Endothelial cell of umbilical vein (primary cell): ENCODE data around the gene SGSH. TPM values are rescaled to one million over a fixed set of nuclear protein-coding genes. Genes with fewer than 3 reads are reported as not detected.

ENCODE experiments used
- BruUV-seq: library from RNA; stranded (reverse); fragments of 400-500 nt; replicated peaks from 2 replicates; lab custom pipeline; 2021; lab: Mats Ljungman, UMichigan
- CTCF ChIA-PET: fragments of 300-600, 350-600 bp; sonication (Branson Sonifier 250); formaldehyde crosslinking; loops from one replicate; lab custom pipeline; 2021; ENCODE audit warnings: antibody characterized with exemption, inconsistent platforms; lab: Charles Lee
- POLR2A ChIA-PET: fragments of 300-600, 350-600 bp; sonication (Branson Sonifier 250); formaldehyde crosslinking; loops from one replicate; lab custom pipeline; 2021; ENCODE audit warnings: antibody characterized with exemption, inconsistent platforms; lab: Charles Lee
- DNase-seq: peaks from one replicate; pipeline ENCODE4 v3.0.0-alpha.2; 2011; ENCODE audit warnings: low read depth, low spot score
- FAIRE-seq: peaks from 2 replicates; lab custom pipeline; 2011; peaks lifted over from hg19 to GRCh38; lab: Jason Lieb, UNC
- H2AFZ ChIP-seq: 2 replicates; pipeline ENCODE4 v1.6.0; 2012; ENCODE audit warnings: low read depth, low read length, control low read depth, inconsistent platforms
- H3K27ac ChIP-seq: 2 replicates; pipeline ENCODE4 v1.5.1; 2011; ENCODE audit warnings: low read depth, mild to moderate bottlenecking, control low read depth, low read length, moderate library complexity; ENCODE audit not compliant: insufficient read depth
- H3K27me3 ChIP-seq, 2 experiments: 2 replicates each; pipeline versions ENCODE4 v1.6.0 to v1.6.1; 2011; ENCODE audit warnings: low read length in 2 of 2, mixed read lengths in 1 of 2; ENCODE audit not compliant: control insufficient read depth in 2 of 2, insufficient read depth in 2 of 2
- H3K36me3 ChIP-seq, 2 experiments: 2 replicates in 1 of 2; 3 replicates in 1 of 2; pipeline ENCODE4 v1.5.1; 2011; ENCODE audit warnings: low read length in 2 of 2, mild to moderate bottlenecking in 1 of 2, moderate library complexity in 1 of 2; ENCODE audit not compliant: control insufficient read depth in 2 of 2, insufficient read depth in 2 of 2; ENCODE audit errors: extremely low read depth in 1 of 2
- H3K4me1 ChIP-seq: 3 replicates; pipeline ENCODE4 v1.5.1; 2011; ENCODE audit warnings: mild to moderate bottlenecking, low read length; ENCODE audit not compliant: control insufficient read depth, insufficient read depth; ENCODE audit errors: extremely low read depth
- H3K4me2 ChIP-seq: 2 replicates; pipeline ENCODE4 v1.6.1; 2011; ENCODE audit warnings: low read length, control low read depth, mixed read lengths; ENCODE audit not compliant: insufficient read depth
- H3K4me3 ChIP-seq, 3 experiments: fragments of 200-600 bp in 1 of 3; sonication (generic), shearing (Covaris generic) in 1 of 3; replicated peaks in 1 of 3; 2 replicates each; pipeline ENCODE4 v1.5.1; 2011 to 2016; ENCODE audit warnings: control low read depth in 3 of 3, low read length in 3 of 3, mild to moderate bottlenecking in 2 of 3, inconsistent platforms in 1 of 3, low read depth in 1 of 3, moderate library complexity in 1 of 3; ENCODE audit not compliant: insufficient read depth in 1 of 3
- H3K79me2 ChIP-seq: 2 replicates; pipeline ENCODE4 v1.6.0; 2012; ENCODE audit warnings: low read length, inconsistent platforms; ENCODE audit not compliant: control insufficient read depth, insufficient read depth
- H3K9ac ChIP-seq: replicated peaks from 2 replicates; pipeline ENCODE3; 2011; ENCODE audit warnings: low read length, control low read depth; ENCODE audit not compliant: insufficient read depth; ENCODE audit errors: extremely low read depth
- H3K9me1 ChIP-seq: replicated peaks from 3 replicates; pipeline ENCODE4 v1.6.0; 2011; ENCODE audit warnings: mild to moderate bottlenecking, low read length; ENCODE audit not compliant: control insufficient read depth, insufficient read depth; ENCODE audit errors: extremely low read depth
- H3K9me3 ChIP-seq: replicated peaks from 2 replicates; pipeline ENCODE4 v1.5.1; 2012; ENCODE audit warnings: low read length, inconsistent platforms; ENCODE audit not compliant: control insufficient read depth, insufficient read depth
- H4K20me1 ChIP-seq: replicated peaks from 2 replicates; pipeline ENCODE3; 2011; ENCODE audit warnings: mild to moderate bottlenecking, low read length; ENCODE audit not compliant: control insufficient read depth, insufficient read depth; ENCODE audit errors: extremely low read depth
- EZH2 ChIP-seq: IDR thresholded peaks from 2 replicates; pipeline ENCODE4 v1.6.1; 2012; ENCODE audit warnings: borderline replicate concordance, low read depth, mild to moderate bottlenecking, moderate library complexity, low read length, inconsistent platforms; ENCODE audit not compliant: severe bottlenecking
- FOS ChIP-seq: IDR thresholded peaks from 2 replicates; pipeline ENCODE4 v1.6.1; 2011; ENCODE audit warnings: mild to moderate bottlenecking, low read length, moderate library complexity, borderline replicate concordance; ENCODE audit not compliant: insufficient read depth
- GATA2 ChIP-seq: IDR thresholded peaks from 2 replicates; pipeline ENCODE4 v1.7.0; 2011; ENCODE audit warnings: low read depth, mild to moderate bottlenecking, moderate library complexity, mixed read lengths, low read length; ENCODE audit not compliant: insufficient read length, insufficient read depth
- JUN ChIP-seq: IDR thresholded peaks from 2 replicates; pipeline ENCODE4 v1.6.1; 2011; ENCODE audit warnings: borderline replicate concordance, low read depth; ENCODE audit not compliant: insufficient read length, insufficient read depth
- MYC ChIP-seq: IDR thresholded peaks from one replicate; pipeline ENCODE4 v1.6.1; 2011; ENCODE audit warnings: mild to moderate bottlenecking, low read depth, low read length
- POLR2A ChIP-seq: IDR thresholded peaks from 2 replicates; pipeline ENCODE4 v1.6.1; 2012; ENCODE audit warnings: low read depth, mild to moderate bottlenecking, control low read depth, low read length
- POLR2AphosphoS5 ChIP-seq: IDR thresholded peaks from 2 replicates; pipeline ENCODE4 v1.6.1; 2012; ENCODE audit warnings: low read depth, mild to moderate bottlenecking, control low read depth, low read length, moderate library complexity; ENCODE audit not compliant: insufficient read depth
- dilution Hi-C: fragments of 300-500 bp; cut with MboI; formaldehyde crosslinking; loops from one replicate; pipeline ENCODE4 v1.15.0; 2019; ENCODE audit warnings: low sequenced_read_pairs; ENCODE audit not compliant: extremely low pct_ligation_motif_present
- intact Hi-C: fragments of 100-400 bp; cut with micrococcal nuclease; formaldehyde crosslinking; loops from one replicate; pipeline ENCODE4 v1.10.0; 2022
- polyA plus RNA-seq, 4 experiments: library from polyadenylated mRNA; depleted of rRNA in 3 of 4; stranded (reverse) in 3 of 4; unstranded in 1 of 4; fragments of >200 nt; gene quantifications; 2 replicates each; pipeline versions ENCODE4 v1.2.1 to v1.2.3, GENCODE V29; 2011 to 2012; ENCODE audit warnings: missing spikeins in 1 of 4
- total RNA-seq: library from RNA; stranded (reverse); gene quantifications from 2 replicates; pipeline ENCODE4 v1.2.3, GENCODE V29; 2021
- TF ChIP-seq, protein P1 (sequence below): IDR thresholded peaks from 2 replicates; pipeline ENCODE4 v1.6.1; 2011; ENCODE audit not compliant: insufficient read depth, insufficient read length
- TF ChIP-seq, protein P2 (sequence below), 2 donors: IDR thresholded peaks; 1 replicate in 1 of 2; 2 replicates in 1 of 2; pipeline ENCODE4 v1.5.1; 2011; ENCODE audit warnings: low read length in 2 of 2, mild to moderate bottlenecking in 2 of 2, moderate library complexity in 2 of 2, control low read depth in 1 of 2, inconsistent platforms in 1 of 2, low read depth in 1 of 2; ENCODE audit not compliant: insufficient read depth in 1 of 2; ENCODE audit errors: extremely low read depth in 1 of 2

The SGSH gene
- total and polyA plus RNA-seq, 2 donors (not counting 3 experiments of a cell fraction or from before 2014, with no cell fraction given), result 81.4 to 217 TPM

DNA sequence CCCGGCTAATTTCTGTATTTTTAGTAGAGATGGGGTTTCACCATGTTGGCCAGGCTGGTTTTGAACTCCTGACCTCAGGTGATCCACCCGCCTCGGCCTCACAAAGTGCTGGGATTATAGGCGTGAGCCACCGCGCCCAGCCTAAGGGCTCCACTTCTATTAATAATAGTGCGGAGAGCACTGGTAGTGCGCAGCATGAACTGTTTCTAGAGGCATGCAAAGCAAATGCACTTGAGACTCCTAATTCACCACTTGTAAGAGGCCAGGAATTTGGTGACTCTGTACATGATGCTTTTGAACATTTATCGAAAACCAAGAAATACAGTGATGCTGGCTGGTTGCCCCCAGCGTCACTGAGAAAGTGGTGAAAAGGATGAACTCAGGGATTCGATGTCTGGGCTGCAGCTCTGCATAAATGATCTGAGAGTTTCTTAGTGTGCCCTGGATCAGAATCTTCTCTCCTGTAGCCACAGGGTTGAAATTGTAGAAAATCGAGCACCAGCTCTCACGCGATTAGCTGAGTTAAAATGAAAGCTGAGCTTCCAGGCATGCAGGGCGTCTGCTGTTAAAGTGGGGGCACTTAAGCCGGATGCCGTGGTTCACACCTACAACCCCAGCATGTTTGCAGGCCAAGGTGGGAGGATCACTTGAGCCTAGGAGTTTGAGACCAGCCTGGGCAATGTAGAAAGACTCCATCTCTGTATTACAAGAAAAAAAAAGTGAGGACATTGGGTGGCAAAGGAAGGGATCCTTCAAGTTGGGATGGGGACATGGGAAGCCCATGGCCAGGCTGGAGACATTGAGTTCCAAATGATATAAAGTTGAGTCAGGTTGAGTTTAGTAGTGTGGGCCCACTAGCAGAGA lies 45.3 kb upstream of the SGSH start:
- Histone ChIP-seq H3K4me3 (no peak overlapping the region), H3K9me1 (no peaks in the 10 kb centered on the region), H3K79me2 (peaks cover 22% of the 10 kb centered on the region), H2AFZ (no peak overlapping the region), H4K20me1 (no peaks in the 10 kb centered on the region), H3K36me3 (peaks cover 2 to 7% of the 10 kb centered on the region in 2 experiments), H3K9me3 (no peaks in the 10 kb centered on the region), H3K4me1 (peaks cover 28% of the 10 kb centered on the region), H3K27me3 (no peaks in the 10 kb centered on the region), H3K4me2 (no peak overlapping the region), H3K9ac (no peak overlapping the region), H3K27ac (no peak overlapping the region)
- intact Hi-C loops (no loop called here), dilution Hi-C loops (no loop called here)
- TF ChIP-seq EZH2 (no peak), MYC (no peak), JUN (no peak), POLR2A (no peak), FOS (no peak), POLR2AphosphoS5 (no peak), GATA2 (no peak)
- TF ChIP-seq, protein P1, sequence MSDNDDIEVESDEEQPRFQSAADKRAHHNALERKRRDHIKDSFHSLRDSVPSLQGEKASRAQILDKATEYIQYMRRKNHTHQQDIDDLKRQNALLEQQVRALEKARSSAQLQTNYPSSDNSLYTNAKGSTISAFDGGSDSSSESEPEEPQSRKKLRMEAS, result no peak
- TF ChIP-seq, protein P2, sequence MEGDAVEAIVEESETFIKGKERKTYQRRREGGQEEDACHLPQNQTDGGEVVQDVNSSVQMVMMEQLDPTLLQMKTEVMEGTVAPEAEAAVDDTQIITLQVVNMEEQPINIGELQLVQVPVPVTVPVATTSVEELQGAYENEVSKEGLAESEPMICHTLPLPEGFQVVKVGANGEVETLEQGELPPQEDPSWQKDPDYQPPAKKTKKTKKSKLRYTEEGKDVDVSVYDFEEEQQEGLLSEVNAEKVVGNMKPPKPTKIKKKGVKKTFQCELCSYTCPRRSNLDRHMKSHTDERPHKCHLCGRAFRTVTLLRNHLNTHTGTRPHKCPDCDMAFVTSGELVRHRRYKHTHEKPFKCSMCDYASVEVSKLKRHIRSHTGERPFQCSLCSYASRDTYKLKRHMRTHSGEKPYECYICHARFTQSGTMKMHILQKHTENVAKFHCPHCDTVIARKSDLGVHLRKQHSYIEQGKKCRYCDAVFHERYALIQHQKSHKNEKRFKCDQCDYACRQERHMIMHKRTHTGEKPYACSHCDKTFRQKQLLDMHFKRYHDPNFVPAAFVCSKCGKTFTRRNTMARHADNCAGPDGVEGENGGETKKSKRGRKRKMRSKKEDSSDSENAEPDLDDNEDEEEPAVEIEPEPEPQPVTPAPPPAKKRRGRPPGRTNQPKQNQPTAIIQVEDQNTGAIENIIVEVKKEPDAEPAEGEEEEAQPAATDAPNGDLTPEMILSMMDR (IDR thresholded peaks at IDR 0.05; ENCODE audit: extremely low read depth in 1 of 2, insufficient read depth in 1 of 2, low read depth in 1 of 2, low read length in 2 of 2), result no peak
- FAIRE-seq (no peak), DNase-seq (no peak)
- ChIA-PET POLR2A (no interaction called here), CTCF (no interaction called here)
- BruUV-seq, result no TSS peak
